Peyer's patch (tissue), 4 donors: Measurements from ENCODE around the gene HDAC1.

Experiments used
- CTCF ChIP-seq, 6 experiments: fragments of 450-650 bp in 4 of 6; fragments of 200-600 bp in 2 of 6; sonication (generic) in 1 of 6; IDR thresholded peaks; one replicate each; pipeline ENCODE4 v1.5.1; 2017 to 2019; ENCODE audit warnings: antibody characterized with exemption in 6 of 6, mild to moderate bottlenecking in 3 of 6, moderate library complexity in 1 of 6
- POLR2A ChIP-seq, 2 donors: fragments of 450-650 bp; IDR thresholded peaks; one replicate each; pipeline ENCODE4 v1.5.1; 2017; ENCODE audit warnings: antibody characterized with exemption in 2 of 2, mild to moderate bottlenecking in 2 of 2, moderate library complexity in 2 of 2

GRCh38 chr1:32309960-32310359 lies 18.1 kb downstream of the HDAC1 start:
- no peak for TF ChIP-seq POLR2A (IDR thresholded peaks at IDR 0.05)
- no peak for TF ChIP-seq CTCF (IDR thresholded peaks at IDR 0.05)
